ENCODE measurements around the gene TMEM80.

DNA sequence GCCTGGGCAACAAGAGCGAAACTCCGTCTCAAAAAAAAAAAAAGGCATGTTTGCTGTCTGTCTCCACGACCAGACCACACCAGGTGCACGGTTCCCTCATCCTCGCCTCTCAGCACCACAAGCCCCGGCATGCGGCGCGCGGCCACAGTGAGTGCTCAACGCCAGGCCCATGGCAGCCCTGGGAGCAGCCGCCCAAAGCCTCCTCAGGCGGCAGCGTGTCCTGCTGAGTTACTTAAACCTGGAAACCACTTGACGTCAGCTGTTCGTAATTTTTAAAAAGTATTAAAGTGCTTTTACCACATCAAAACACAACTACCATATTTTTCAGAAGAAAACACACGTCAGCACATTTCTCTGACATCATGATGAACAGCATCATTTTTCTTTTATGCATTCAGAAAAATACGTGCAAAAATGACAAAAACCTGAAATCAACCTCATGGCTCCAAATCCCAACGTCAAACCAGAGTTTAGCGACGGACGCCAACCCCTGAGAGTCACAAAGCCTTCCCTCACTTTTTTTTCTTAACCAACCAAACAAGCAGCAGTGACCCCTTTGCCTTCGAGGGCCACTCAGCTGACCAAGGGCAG lies 2.7 kb upstream of the TMEM80 start:
- no peak for TF ChIP-seq CTCF (IDR thresholded peaks at IDR 0.05; ENCODE audit: low read depth, low read length)
- TF ChIP-seq EZH2phosphoT487 (IDR thresholded peaks at IDR 0.05; ENCODE audit: low read depth), result no peak
